AML-193 (cell line): ENCODE data around the gene KLHDC7B.

Source experiments
- DNase-seq, 2 experiments: peaks; one replicate each; lab custom pipeline; 2025; lab: John Stamatoyannopoulos, UW

KLHDC7B gene

DNA sequence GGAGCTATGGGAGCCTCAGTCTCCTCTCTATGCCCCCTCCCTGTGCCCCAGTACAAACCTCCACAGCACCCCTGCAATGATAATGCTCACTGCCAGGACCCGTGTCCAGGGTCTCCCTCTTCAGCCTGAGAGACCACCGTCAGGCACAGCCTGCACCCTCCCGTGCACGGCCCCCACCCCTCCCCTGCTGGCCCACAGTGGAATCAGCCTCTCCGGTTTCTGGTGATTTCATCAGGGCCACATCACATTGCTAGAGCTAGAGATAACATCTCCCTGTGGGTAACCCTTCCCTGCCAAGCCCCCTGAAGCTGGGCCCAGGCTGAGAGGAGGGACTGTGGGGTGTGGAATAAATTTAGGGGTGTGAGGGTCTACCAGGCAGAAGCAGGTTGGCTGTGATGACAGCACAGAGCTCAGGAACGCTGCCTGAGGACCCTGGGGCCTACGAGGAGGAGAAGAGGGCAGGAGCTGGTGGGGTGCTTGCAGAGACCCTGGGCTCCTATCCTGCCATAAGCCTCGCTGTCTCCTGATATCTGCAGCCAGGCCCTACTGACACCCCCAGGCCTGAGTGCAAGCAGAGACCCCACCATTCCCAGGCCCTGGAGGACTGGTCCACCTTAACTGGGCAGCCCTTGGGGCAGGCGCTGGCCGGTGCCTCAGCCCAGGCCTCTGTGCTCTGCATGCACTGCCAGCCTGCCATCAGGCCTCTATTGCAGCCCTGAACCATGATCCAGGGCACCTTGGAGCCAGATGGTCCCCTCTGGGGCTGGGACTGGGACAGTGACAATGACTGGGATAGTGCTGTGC is at the start of gene KLHDC7B:
KLHDC7B (plus strand) TSS at position 378 of the 804 bp plus-strand sequence; CDS start at position 723, 345 bp downstream.
- DNase-seq = peak in 1 of 2 experiments; percentile 2

DNA sequence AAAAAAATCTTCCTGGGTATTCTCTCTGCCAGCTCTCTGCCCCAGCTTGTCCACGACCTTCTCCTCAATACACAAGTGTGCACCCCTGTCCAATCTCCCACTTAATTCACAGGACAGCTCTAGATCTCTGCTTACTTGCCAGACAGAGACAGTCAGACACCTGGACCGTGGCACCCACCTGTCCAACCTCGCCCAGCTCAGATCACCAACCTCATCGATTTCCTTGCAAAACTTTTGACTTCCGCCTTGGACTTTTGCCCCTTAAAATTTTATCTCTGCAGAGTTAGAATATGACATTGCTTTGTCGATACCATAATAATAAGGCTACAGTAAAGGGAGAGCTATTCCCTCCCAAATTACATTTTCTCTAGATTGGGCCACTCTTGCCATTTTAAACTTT is 48.6 kb upstream of the KLHDC7B start:
- DNase-seq = no peak

DNA sequence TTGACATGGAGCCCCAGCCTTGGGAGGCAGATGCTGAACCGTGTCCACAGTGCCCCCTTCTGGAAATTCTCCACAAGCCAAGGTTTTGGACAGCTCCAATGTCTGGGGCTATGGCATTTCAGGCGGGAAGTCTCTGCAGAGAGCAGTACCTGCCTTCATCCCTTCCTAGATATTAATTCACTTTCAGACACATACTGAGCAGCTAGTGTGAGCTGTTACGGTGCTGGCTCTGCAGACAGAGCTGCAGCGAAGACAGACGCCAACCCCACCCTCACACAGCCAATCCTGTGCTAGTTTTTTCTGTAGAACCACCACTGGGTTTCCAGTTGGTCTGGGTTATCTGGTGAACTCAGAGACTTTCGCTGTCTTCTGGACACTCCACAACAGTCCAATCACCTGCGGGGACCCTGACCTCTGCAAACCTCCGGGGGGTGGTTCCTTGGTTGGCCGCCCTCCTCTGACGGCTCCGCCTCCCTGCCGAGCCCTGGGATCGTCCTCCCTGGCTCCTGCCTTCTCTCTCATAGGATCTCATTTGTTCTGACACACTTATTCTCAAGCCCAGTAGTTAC is 47.3 kb upstream of the KLHDC7B start:
- DNase-seq = peak; percentile 51 to 67

DNA sequence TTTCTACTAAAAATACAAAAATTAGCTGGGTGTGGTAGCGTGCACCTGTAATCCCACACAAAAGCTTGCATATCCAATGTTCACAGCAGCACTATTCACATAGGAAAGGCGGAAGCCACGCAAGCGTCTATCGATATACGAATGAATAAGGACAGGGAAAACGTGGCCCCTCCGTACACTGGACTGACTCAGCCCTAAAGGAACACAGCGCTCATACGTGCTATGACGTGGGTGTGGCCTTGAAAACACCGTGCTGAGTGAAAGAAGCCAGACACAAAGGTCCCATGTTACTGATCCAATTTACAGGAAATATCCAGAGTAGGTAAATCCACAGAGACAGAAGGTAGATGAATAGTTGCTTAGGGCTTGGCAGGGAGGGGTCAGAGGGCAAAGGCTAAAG is 45.2 kb upstream of the KLHDC7B start:
- DNase-seq = no peak

DNA sequence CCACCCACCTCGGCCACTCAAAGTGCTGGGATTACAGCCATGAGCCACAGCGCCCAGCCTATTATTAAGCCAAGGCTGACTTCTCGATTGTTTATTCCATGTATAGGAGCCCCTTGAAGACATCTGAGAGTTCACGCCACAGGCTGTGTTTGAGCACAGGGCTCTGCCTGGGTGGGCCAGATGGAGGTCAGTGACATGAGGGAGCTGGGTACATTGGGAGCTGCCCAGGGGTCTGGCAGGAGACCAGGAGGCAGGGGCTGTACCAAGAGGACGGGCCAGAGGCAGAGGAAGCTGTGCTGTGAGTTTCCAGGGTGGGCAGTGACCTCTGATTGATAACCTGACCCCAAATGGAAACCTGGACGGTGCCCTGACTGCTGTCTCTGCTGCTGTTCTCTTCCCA is 43.6 kb upstream of the KLHDC7B start:
- no peak for DNase-seq

DNA sequence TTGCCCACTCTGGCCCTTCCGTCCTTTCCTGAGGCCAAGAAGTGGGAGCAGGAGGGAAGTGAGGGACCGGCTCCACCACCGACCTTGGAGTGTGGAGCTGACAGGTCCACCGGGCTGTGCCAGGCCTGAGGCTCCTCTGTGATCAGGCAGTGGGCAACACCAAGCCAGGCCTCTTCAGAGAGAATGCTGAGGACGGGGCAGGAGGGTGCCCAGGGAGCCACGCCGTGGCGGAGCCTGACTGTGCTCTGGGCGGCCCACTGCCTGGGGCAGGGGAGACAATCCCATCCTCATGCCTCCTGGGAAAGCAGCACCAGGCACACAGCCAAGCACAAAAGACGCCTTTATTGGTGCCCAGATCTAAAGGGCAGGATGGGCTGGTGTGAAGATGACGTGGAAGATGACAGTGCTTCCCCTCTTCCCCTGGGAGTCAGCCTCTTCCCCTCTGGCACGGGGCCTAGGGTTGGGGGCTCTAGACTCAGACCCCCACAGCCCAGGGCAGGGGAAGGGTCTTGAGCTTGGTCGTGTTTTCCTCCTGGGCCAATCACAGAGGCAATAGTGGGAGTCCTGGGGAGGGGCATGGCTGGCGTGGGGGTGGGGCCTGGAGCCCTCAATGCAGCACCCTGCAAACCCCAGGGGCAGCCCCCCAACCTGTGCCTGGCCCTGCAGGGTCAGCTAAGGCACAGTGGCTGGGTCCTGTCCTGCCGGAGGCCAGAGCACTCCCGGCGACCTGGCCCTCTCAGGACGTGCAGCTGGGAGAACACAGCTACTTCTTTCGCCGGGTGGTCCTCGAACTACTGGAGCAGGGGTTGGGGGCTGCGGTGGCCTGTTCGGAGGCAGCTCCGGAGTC is 42.8 kb upstream of the KLHDC7B start:
- DNase-seq = no peak

DNA sequence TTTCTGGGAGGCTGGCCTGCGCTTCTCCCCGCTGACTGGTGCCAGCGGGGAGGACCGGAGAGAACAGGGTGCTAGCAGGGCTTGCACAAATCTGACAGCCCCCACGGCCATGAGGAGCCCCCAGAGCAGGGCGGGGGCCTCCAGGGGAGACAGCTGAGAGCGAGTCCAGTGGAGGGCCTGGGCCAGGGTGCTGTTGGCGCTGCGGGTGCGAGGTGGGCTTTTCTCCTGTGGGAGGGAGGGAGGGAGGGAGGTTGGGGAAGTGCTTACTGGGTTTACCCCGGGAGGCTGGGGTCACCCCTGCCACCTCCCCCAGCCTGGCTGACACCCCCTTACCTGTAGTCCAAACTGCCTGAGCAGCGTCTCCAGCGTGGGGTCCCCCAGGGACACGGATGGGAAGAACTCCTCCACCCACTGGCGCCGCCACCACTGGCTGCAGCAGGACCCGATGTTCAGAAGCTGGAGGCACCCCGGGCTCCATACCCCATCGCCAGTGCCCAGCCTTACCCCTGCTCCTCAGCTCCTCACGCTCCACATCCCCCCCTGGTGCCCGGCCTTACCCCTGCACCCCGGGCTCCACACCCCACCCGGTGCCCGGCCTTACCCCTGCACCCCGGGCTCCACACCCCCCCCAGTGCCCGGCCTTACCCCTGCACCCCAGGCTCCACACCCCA is 42.1 kb upstream of the KLHDC7B start:
- DNase-seq = no peak

DNA sequence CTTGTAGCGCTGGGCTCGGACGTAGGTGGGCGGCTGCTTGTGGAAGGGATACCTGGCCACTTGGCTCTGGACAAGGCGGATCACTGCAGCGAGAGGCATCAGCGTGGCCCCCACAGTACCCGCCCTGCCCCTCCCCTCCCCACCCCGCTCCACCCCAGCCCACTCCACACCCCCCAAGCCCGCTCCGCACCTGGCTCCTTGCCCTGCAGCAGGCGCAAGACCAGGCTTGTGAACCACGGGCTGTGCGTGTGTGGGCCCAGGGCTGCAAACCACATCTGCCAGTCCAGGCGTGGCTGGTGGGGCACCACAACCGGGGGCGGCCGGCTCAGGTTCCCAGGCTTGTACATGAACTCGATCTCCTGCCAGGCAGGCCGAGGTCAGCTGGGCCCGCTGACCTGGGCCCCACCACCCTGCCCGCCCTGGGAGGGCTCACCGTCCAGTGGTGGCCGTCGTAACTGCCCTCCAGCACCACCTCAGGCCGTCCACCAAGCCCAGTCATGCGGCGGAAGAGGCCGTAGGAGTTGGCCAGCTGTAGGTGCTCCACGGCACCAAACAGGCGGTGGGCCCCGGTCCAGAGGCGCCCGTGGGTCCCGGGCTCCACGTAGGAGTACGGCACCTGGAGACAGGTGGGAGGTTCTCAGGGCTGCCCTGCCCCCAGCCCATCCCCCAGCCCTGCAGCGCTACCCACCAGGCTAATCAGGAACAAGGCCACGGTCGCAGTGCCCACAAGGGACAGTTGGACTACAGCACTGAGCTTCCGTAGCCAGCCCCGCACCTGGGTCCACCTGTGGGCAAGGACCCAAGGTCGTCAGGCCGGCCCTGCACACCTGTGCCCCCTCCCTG is 41.1 kb upstream of the KLHDC7B start:
- DNase-seq = no peak

DNA sequence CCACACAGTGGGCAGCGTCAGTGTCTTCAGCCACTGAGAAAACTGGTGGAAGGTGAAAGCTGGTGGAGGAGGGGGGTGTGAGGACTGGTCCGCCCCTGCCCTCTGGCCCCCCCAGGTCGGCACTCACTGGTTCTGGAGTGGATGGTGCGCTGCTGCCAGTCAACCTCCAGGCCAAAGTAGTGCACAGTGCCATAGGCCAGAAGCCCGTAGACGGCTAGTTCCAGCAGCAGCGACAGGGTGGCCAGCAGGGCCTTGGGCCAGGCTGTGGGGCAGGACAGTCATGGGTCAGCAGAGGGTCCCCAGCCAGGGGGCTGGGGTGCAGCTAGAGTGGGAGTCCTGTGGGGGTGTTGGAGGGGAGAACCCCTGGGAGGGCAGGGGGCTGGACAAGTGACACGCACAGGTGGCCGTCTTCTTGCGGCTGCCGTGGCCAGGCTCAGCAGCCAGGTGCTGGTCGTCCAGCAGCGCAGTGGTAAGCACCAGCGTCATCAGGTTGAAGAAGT is 40.4 kb upstream of the KLHDC7B start:
- DNase-seq = no peak

DNA sequence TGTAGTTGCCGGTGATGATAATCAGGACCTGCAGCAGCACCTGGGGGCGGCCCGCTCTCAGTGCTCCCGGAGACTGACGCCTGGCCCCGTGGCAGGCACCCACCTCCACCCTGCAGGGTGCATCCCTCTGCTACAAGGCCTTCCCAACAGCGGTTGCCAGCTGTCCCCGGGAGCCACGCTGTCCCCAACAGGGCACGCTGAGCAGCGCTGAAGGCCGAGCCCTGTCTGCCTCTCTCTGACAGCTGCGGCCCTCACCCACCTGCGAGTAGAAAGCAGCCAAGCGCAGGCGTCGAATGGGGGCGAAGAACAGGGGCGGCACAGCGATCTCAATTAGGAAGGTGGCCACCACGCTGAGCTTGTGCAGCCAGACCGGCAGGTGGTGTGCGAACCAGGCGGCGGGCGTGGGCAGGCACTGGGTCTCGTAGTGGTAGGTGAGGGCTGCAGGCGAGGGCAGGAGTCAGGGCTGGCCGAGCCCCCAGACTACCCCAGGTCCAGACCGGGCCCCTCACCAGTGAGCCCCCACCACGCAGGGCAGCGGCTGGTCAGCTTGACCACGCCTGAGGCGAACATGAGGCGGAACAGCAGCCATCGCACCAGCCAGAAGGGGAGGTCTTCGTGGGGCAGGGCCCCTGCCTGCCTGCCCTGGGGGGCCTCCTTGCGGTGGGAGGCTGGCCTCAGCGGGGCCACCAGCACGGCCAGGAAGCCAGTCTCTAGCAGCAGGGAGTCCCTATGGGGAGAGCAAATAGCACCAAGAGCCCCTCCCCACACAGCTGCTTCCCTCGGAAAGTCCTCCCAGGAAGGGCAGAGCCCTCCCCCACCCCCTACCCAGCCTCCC is 39.7 kb upstream of the KLHDC7B start:
- no peak for DNase-seq

DNA sequence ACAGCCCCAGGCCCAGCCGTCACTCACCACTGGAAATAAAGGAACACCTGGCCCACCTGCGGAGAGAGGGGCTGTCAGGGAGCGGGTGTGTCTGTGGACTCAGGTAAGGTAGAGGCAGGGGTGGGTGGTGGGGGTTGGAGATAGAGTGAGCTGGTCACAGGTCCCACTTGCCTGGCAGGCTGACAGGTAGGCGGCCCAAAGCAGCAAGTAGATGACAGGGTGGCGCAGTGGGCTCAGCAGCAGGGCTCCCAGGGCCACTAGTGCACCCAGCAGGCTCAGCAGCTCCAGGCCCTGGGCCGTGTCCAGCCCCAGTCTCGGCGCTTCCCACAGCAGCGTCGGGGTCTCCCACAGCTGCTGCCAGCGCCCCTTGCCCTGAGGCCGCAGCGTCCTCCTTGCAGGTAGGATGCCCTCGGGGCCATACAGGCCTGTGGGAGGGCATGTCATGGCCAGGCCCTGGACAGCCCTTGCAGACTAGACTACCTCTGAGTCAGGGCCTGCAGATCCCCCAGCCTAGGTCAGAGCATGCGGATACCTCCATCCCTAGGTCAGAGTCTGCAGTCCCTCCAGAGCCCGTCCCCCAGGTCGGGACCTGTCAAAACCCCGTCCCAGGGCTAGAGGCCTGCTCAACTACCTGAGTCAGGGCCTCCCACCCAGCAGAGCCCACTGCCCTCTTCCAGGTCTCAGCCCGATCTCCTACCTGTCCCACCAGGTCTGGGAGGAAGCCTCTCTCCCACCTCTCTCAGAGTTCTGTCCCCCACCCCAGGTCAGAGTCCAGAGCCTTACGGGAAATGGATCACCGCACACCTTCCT is 38.9 kb upstream of the KLHDC7B start:
- DNase-seq = no peak

DNA sequence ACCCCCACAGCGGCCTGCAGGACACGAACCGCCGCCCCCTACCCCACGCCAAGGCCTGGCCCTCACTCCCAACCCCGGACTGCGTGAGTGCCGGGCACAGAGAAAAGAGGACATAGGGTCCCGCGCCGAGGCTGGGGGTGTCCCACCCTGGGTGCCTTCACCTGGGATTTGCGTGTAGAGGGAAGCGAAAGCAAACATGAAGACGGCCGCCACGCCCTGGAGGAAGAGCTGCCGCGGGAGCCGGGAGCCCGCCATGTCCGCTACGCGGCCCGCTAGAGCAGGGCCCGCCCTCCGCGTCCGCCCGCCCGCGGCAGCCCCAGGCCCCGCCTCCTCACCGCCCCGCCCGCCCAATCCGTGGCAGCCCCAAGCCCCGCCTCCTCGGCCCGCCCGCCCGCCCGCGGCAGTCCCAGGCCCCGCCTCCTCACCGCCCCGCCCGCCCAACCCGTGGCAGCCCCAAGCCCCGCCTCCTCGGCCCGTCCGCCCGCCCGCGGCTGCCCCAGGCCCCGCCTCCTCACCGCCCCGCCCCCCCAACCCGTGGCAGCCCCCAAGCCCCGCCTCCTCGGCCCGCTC is 38.2 kb upstream of the KLHDC7B start, which contains the start of gene LMF2:
LMF2 (minus strand) TSS at position 282 of the 570 bp plus-strand sequence; CDS start at position 255, 27 bp downstream.
- DNase-seq = peak in 1 of 2 experiments; percentile 83

DNA sequence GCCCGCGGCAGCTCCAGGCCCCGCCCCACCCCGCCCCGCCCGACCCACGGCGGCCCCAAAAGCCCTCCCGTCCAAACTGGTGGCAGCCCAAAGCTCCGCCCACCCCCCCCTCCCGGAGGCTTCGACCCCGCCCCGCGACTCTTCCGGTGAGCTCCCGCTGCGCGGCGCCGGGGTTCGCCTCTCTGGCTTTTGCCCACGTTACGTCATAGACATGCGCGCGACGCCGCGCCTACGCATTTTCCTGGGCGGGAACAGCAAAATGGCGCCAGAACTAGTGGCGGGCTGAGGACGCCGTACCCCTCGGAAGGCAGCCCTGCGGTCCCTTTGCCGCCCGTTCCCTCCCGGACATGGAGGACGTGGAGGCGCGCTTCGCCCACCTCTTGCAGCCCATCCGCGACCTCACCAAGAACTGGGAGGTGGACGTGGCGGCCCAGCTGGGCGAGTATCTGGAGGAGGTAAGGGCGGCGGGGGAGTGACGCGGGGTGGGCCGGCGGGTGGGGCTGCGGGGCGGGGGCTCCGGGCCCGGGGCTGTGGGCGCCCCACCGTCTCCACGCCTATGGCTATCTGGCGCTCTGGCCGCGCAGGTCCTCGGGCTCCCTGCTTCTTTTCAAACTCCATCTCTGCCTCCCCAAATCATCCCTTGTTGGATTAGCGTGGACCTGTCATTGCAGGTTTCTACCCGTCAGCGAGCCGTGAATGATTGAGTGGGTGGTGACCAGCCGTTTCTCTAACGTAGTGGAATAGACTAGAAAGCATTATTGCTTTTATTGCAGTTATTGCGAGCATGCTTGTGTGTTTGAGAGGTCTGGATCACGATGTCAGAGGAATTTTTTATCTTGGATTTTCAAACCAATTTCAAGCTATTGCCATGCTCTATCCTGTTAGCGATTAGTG is 37.5 kb upstream of the KLHDC7B start, which contains the start of gene NCAPH2:
NCAPH2 (plus strand) TSS at position 234 of the 894 bp plus-strand sequence; CDS start at position 348, 114 bp downstream.
- DNase-seq = peak; percentile 87 to 91

DNA sequence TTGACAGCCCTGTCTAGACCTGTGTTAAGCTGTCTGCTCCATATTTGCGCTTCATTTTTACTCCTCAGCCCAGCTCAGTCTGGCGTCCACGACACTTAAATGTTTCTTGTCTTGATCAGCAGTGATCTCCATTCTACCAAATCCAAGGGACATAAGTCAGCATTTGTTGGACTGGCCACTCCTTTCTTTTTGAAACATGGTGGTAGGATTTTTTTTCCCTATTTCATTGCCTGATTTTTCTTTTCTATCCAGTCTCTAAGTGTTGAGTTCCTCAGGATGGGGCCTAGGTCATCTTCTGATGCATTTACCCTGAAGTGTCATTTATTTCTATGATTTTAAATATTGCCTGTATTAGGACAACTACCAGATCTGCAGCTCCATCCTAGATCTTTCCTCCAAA is 36.8 kb upstream of the KLHDC7B start:
- DNase-seq = no peak

DNA sequence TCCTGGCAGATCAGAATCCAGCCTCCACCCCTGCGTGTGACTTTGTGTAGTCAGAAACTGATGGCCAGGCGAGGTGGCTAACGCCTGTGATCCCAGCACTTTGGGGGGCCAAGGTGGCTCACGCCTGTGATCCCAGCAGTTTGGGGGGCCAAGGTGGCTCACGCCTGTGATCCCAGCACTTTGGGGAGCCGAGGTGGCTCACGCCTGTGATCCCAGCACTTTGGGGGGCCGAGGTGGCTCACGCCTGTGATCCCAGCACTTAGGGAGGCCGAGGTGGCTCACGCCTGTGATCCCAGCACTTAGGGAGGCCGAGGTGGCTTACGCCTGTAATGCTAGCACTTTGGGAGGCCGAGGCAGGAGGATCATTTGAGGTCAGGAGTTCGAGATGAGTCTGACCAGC is 32.5 kb upstream of the KLHDC7B start:
- DNase-seq = no peak

DNA sequence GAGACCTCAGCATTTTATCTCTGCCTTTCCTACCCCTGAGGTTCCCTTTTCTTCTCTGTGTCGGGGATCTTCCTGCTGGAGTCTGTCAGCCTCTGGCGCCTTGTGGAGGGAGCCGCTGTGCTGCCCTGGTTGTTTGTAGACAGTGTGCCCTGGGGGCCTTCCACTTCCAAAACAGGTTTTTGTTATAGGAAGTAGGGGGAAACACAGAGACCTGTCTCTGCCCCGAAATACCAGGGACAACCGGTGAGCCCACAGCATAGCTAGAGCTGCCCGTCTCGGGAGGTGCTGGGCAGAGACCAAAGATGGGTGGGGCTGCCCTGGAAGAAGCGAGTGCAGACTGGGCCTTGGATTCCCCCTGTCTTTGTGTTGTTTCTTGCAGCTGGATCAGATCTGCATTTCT is 29.6 kb upstream of the KLHDC7B start:
- DNase-seq = no peak

DNA sequence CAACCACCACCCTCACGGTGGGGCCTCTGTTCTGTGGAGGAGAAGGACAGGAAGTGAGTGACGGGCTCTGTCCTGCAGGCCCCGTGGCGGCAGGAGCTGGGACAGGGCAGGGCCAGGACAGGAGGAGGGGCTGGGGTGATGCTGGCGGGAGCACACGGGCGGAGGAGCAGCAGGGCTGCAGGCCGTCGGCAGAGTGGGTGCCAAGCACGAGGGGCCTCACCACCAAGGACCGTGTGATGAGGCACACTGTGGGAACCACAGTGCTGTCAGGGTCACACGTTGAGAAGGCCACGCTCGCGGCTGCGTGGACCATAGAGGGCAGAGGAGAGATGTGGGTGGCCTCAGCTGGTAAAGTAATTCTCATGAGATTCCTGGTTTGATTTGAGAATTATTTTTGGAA is 28.8 kb upstream of the KLHDC7B start:
- DNase-seq = no peak
